Endothelial cell (in vitro differentiated cells): ENCODE data around the gene FARP1. TPM values are rescaled to one million over a fixed set of nuclear protein-coding genes. Genes with fewer than 3 reads are reported as not detected.
"Not testable (repeated sequence)": the region's sequence is repeated elsewhere in the genome, so short reads cannot be mapped to it uniquely, and the experiment has no call there.

Experiments used
- DNase-seq: peaks from one replicate; pipeline ENCODE4 v3.0.0; 2021; ENCODE audit warnings: low spot score
- H3K27ac Mint-ChIP-seq: one replicate; pipeline ENCODE4 v1.8.0; 2021; ENCODE audit warnings: mixed read lengths, inconsistent platforms; ENCODE audit not compliant: unreplicated experiment
- H3K27me3 Mint-ChIP-seq: one replicate; pipeline ENCODE4 v1.8.0; 2021; ENCODE audit warnings: mild to moderate bottlenecking, moderate library complexity, mixed read lengths, inconsistent platforms; ENCODE audit not compliant: unreplicated experiment
- H3K36me3 Mint-ChIP-seq: one replicate; pipeline ENCODE4 v1.8.0; 2021; ENCODE audit warnings: mild to moderate bottlenecking, low read depth, mixed read lengths, inconsistent platforms; ENCODE audit not compliant: unreplicated experiment
- H3K4me1 Mint-ChIP-seq: one replicate; pipeline ENCODE4 v1.8.0; 2021; ENCODE audit warnings: mild to moderate bottlenecking, mixed read lengths, inconsistent platforms; ENCODE audit not compliant: unreplicated experiment
- H3K4me3 Mint-ChIP-seq: one replicate; pipeline ENCODE4 v1.8.0; 2021; ENCODE audit warnings: mild to moderate bottlenecking, mixed read lengths, inconsistent platforms; ENCODE audit not compliant: unreplicated experiment
- H3K9me3 Mint-ChIP-seq: one replicate; pipeline ENCODE4 v1.8.0; 2021; ENCODE audit warnings: mixed read lengths, inconsistent platforms; ENCODE audit not compliant: unreplicated experiment
- total RNA-seq: library from RNA; stranded (reverse); fragmentation: NEBNext Ultra II Directional; extraction: Animal tissue kit (Norgen Biotek cat#: 25700); gene quantifications from one replicate; pipeline ENCODE4 v1.2.1, GENCODE V29; 2021; ENCODE audit not compliant: unreplicated experiment
- TF ChIP-seq, protein P1 (sequence below): fragments of 200-600 bp; sonication (generic); IDR thresholded peaks from one replicate; pipeline ENCODE4 v1.5.0; 2021; ENCODE audit warnings: antibody characterized with exemption; ENCODE audit not compliant: unreplicated experiment

FARP1 gene
- total RNA-seq, 1 donor from 2014 or later = 167 TPM

GRCh38 chr13:98228661-98229341, 85.9 kb downstream of the FARP1 start:
- TF ChIP-seq, protein P1, sequence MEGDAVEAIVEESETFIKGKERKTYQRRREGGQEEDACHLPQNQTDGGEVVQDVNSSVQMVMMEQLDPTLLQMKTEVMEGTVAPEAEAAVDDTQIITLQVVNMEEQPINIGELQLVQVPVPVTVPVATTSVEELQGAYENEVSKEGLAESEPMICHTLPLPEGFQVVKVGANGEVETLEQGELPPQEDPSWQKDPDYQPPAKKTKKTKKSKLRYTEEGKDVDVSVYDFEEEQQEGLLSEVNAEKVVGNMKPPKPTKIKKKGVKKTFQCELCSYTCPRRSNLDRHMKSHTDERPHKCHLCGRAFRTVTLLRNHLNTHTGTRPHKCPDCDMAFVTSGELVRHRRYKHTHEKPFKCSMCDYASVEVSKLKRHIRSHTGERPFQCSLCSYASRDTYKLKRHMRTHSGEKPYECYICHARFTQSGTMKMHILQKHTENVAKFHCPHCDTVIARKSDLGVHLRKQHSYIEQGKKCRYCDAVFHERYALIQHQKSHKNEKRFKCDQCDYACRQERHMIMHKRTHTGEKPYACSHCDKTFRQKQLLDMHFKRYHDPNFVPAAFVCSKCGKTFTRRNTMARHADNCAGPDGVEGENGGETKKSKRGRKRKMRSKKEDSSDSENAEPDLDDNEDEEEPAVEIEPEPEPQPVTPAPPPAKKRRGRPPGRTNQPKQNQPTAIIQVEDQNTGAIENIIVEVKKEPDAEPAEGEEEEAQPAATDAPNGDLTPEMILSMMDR = no peak
- DNase-seq = no peak
- Mint-ChIP-seq H3K36me3 (peaks cover 39% of the 10 kb centered on the region), H3K4me1 (no peaks in the 10 kb centered on the region), H3K27me3 (peaks cover 2% of the 10 kb centered on the region), H3K4me3 (no peak overlapping the region), H3K27ac (no peak overlapping the region), H3K9me3 (no peaks in the 10 kb centered on the region)

- H3K27ac Mint-ChIP-seq, DNase-seq, H3K4me3 Mint-ChIP-seq, H3K27me3 Mint-ChIP-seq, H3K9me3 Mint-ChIP-seq, H3K4me1 Mint-ChIP-seq: not testable (repeated sequence)
- H3K36me3 Mint-ChIP-seq = peaks cover 25% of the 10 kb centered on the region
Observed at GRCh38 chr13:98230762-98231161, 87.9 kb downstream of the FARP1 start.

DNA sequence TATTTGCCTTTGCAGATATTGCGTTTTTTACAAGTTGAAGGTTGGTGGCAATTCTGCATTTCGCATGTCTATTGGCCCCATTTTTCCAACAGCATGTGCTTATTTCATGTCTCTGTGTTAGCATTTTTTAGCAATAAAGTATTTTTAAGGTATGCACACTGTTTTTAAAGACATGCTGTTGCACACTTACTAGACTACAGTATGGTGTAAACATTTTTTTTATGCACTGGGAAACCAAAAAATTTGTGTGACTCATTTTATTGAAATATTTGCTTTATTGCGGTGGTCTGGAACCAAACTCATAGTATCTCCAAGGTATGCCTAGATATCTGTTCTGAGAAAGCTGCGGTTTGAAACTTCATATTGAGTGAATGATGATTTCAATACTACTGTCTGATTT, 89.6 kb downstream of the FARP1 start:
- no peak overlapping the region for H3K27ac Mint-ChIP-seq
- DNase-seq = no peak
- H3K4me1 Mint-ChIP-seq = no peaks in the 10 kb centered on the region
- H3K9me3 Mint-ChIP-seq = no peaks in the 10 kb centered on the region
- peaks cover 4% of the 10 kb centered on the region for H3K27me3 Mint-ChIP-seq
- TF ChIP-seq, protein P1 = no peak
- H3K36me3 Mint-ChIP-seq = peaks cover 13% of the 10 kb centered on the region
- no peak overlapping the region for H3K4me3 Mint-ChIP-seq

- TF ChIP-seq, protein P1 = no peak
- H3K4me3 Mint-ChIP-seq = no peak overlapping the region
- DNase-seq = no peak
- no peak overlapping the region for H3K27ac Mint-ChIP-seq
- H3K27me3 Mint-ChIP-seq = peaks cover 4% of the 10 kb centered on the region
- H3K36me3 Mint-ChIP-seq = peaks cover 8% of the 10 kb centered on the region
- H3K4me1 Mint-ChIP-seq = no peaks in the 10 kb centered on the region
- no peaks in the 10 kb centered on the region for H3K9me3 Mint-ChIP-seq
Observed at GRCh38 chr13:98233127-98233526, 90.2 kb downstream of the FARP1 start.

GRCh38 chr13:98234348-98234747, 91.5 kb downstream of the FARP1 start:
- TF ChIP-seq, protein P1 = no peak
- H3K4me1 Mint-ChIP-seq = peaks cover 3% of the 10 kb centered on the region
- no peak for DNase-seq
- peaks cover 8% of the 10 kb centered on the region for H3K36me3 Mint-ChIP-seq
- H3K4me3 Mint-ChIP-seq = no peak overlapping the region
- peaks cover 5% of the 10 kb centered on the region for H3K27me3 Mint-ChIP-seq
- H3K9me3 Mint-ChIP-seq = no peaks in the 10 kb centered on the region
- no peak overlapping the region for H3K27ac Mint-ChIP-seq
